PC-3 (cell line): ENCODE data around the gene KRT1. TPM values are rescaled to one million over a fixed set of nuclear protein-coding genes. Genes with fewer than 3 reads are reported as not detected.

Experiments
- ATAC-seq: fragments of 200-7000 bp; cut with Tn5 transposase; 2 replicates; pipeline ENCODE4 v1.9.1; 2020; ENCODE audit warnings: mild to moderate bottlenecking, moderate library complexity
- BruUV-seq: library from RNA; stranded (reverse); fragments of 400-500 nt; replicated peaks from 2 replicates; lab custom pipeline; 2021; lab: Mats Ljungman, UMichigan
- CTCF ChIA-PET: fragments of 300-600 bp; sonication (Branson Sonifier 250); formaldehyde crosslinking; loops from one replicate; lab custom pipeline; 2022; ENCODE audit warnings: antibody characterized with exemption; lab: Charles Lee
- POLR2A ChIA-PET: fragments of 300-600 bp; sonication (Branson Sonifier 250); formaldehyde crosslinking; loops from one replicate; lab custom pipeline; 2022; ENCODE audit warnings: antibody characterized with exemption; ENCODE audit not compliant: unreplicated experiment; lab: Charles Lee
- DNase-seq: peaks from one replicate; pipeline ENCODE4 v3.0.0-alpha.2; 2015
- H2AFZ ChIP-seq: fragments of 300-600 bp; sonication (generic); 2 replicates; pipeline ENCODE4 v1.6.0; 2016; ENCODE audit warnings: antibody characterized with exemption, low read length
- H3F3A ChIP-seq: fragments of 300-600 bp; sonication (generic); one replicate; pipeline ENCODE4 v1.6.0; 2017; ENCODE audit warnings: antibody characterized with exemption, low read length, control low read depth, mild to moderate bottlenecking; ENCODE audit not compliant: unreplicated experiment
- H3K27ac ChIP-seq: fragments of 300-600 bp; sonication (generic); 2 replicates; pipeline ENCODE4 v1.5.1; 2016; ENCODE audit warnings: mild to moderate bottlenecking, low read length
- H3K27me3 ChIP-seq: fragments of 300-600 bp; sonication (generic); 2 replicates; pipeline ENCODE4 v1.6.1; 2016; ENCODE audit warnings: low read length, mixed read lengths
- H3K36me3 ChIP-seq: fragments of 300-600 bp; sonication (generic); 2 replicates; pipeline ENCODE4 v1.6.1; 2016; ENCODE audit warnings: low read depth, mixed run types, low read length, mixed read lengths
- H3K4me1 ChIP-seq: fragments of 300-600 bp; sonication (generic); 2 replicates; pipeline ENCODE4 v1.5.1; 2016; ENCODE audit warnings: low read length; ENCODE audit not compliant: insufficient read depth
- H3K4me2 ChIP-seq: fragments of 300-600 bp; sonication (generic); 2 replicates; pipeline ENCODE4 v1.6.0; 2016; ENCODE audit warnings: low read length
- H3K4me3 ChIP-seq: fragments of 300-600 bp; sonication (generic); 2 replicates; pipeline ENCODE4 v1.5.1; 2016; ENCODE audit warnings: mild to moderate bottlenecking, low read length, mixed read lengths
- H3K79me2 ChIP-seq: fragments of 300-600 bp; sonication (generic); 2 replicates; pipeline ENCODE4 v1.6.1; 2017; ENCODE audit warnings: low read length, mixed read lengths
- H3K9ac ChIP-seq: fragments of 300-600 bp; sonication (generic); 2 replicates; pipeline ENCODE4 v1.6.0; 2016; ENCODE audit warnings: mild to moderate bottlenecking, low read length
- H3K9me2 ChIP-seq: fragments of 300-600 bp; sonication (generic); replicated peaks from 2 replicates; pipeline ENCODE4 v1.6.1; 2016; ENCODE audit warnings: mixed run types, low read length, mixed read lengths
- H3K9me3 ChIP-seq: fragments of 300-600 bp; sonication (generic); 2 replicates; pipeline ENCODE4 v1.6.1; 2016; ENCODE audit warnings: low read length, mixed read lengths
- H4K20me1 ChIP-seq: fragments of 300-600 bp; sonication (generic); 2 replicates; pipeline ENCODE4 v1.6.1; 2016; ENCODE audit warnings: low read length, mixed read lengths
- EZH2 ChIP-seq: fragments of 300-600 bp; sonication (generic); IDR thresholded peaks from one replicate; pipeline ENCODE4 v1.6.1; 2017; ENCODE audit warnings: antibody characterized with exemption, mild to moderate bottlenecking, low read length; ENCODE audit not compliant: unreplicated experiment
- EZH2phosphoT487 ChIP-seq: fragments of 300-600 bp; sonication (generic); IDR thresholded peaks from 2 replicates; pipeline ENCODE4 v1.6.1; 2018; ENCODE audit warnings: mild to moderate bottlenecking, antibody characterized with exemption, low read length, borderline replicate concordance
- intact Hi-C: fragments of 100-400 bp; cut with micrococcal nuclease; formaldehyde crosslinking; loops from 2 replicates; pipeline ENCODE4 v1.9.0; 2023
- total RNA-seq: library from RNA; depleted of rRNA; stranded (reverse); fragments of >200 nt; gene quantifications from 2 replicates; pipeline ENCODE4 v1.2.3, GENCODE V29; 2014
- TF ChIP-seq, protein P1 (sequence below): fragments of 300-600 bp; sonication (generic); conservative IDR thresholded peaks from 2 replicates; pipeline ENCODE4 v1.5.1; 2017; ENCODE audit warnings: antibody characterized with exemption, low read depth, mild to moderate bottlenecking, low read length

The KRT1 gene
- total RNA-seq, 1 experiment from 2014 or later: not detected

DNA sequence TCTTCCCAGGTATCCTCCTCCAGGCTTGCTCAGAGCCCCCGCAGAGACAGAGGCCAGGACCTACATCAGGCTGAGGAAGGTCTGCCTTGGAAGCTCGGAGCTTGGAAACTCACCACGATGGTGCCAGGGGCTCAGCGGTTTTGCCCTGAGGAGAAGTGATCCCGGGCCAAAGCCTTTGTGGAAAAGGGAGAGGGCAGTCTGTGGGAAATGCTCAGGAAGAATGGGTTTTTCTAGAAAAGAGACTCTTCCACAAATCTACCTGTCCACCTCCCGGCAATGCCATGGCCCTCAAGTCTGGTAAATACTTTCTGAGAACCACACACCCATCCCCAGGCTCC lies 36.2 kb downstream of the KRT1 start:
- POLR2A ChIA-PET: no interaction called here
- no peak overlapping the region for H3K9ac ChIP-seq
- ATAC-seq: no peak
- no peaks in the 10 kb centered on the region for H3K9me3 ChIP-seq
- no peak overlapping the region for H3K4me3 ChIP-seq
- H3K36me3 ChIP-seq: no peaks in the 10 kb centered on the region
- H3K4me2 ChIP-seq: no peak overlapping the region
- H3K9me2 ChIP-seq: no peaks in the 10 kb centered on the region
- no peak overlapping the region for H2AFZ ChIP-seq
- H3K79me2 ChIP-seq: no peaks in the 10 kb centered on the region
- no TSS peak for BruUV-seq
- TF ChIP-seq EZH2 (no peak), EZH2phosphoT487 (no peak)
- TF ChIP-seq, protein P1, sequence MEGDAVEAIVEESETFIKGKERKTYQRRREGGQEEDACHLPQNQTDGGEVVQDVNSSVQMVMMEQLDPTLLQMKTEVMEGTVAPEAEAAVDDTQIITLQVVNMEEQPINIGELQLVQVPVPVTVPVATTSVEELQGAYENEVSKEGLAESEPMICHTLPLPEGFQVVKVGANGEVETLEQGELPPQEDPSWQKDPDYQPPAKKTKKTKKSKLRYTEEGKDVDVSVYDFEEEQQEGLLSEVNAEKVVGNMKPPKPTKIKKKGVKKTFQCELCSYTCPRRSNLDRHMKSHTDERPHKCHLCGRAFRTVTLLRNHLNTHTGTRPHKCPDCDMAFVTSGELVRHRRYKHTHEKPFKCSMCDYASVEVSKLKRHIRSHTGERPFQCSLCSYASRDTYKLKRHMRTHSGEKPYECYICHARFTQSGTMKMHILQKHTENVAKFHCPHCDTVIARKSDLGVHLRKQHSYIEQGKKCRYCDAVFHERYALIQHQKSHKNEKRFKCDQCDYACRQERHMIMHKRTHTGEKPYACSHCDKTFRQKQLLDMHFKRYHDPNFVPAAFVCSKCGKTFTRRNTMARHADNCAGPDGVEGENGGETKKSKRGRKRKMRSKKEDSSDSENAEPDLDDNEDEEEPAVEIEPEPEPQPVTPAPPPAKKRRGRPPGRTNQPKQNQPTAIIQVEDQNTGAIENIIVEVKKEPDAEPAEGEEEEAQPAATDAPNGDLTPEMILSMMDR: no peak
- no peaks in the 10 kb centered on the region for H3K4me1 ChIP-seq
- H3F3A ChIP-seq: no peaks in the 10 kb centered on the region
- H3K27ac ChIP-seq: no peak overlapping the region
- intact Hi-C loops: no loop called here
- CTCF ChIA-PET: no interaction called here
- no peaks in the 10 kb centered on the region for H4K20me1 ChIP-seq
- peaks cover 51% of the 10 kb centered on the region for H3K27me3 ChIP-seq
- no peak for DNase-seq

GRCh38 chr12:52643233-52644077 lies 36.8 kb downstream of the KRT1 start:
- DNase-seq (no peak), ATAC-seq (no peak)
- Histone ChIP-seq H4K20me1 (no peaks in the 10 kb centered on the region), H3K9me3 (no peaks in the 10 kb centered on the region), H3K9me2 (no peaks in the 10 kb centered on the region), H3K4me3 (no peak overlapping the region), H3K4me1 (no peaks in the 10 kb centered on the region), H3K4me2 (no peak overlapping the region), H3K27ac (no peak overlapping the region), H3F3A (no peaks in the 10 kb centered on the region), H3K36me3 (no peaks in the 10 kb centered on the region), H3K27me3 (peaks cover 57% of the 10 kb centered on the region), H2AFZ (no peak overlapping the region), H3K9ac (no peak overlapping the region), H3K79me2 (no peaks in the 10 kb centered on the region)
- intact Hi-C loops: no loop called here
- no TSS peak for BruUV-seq
- TF ChIP-seq, protein P1: no peak
- TF ChIP-seq EZH2 (no peak), EZH2phosphoT487 (no peak)
- CTCF ChIA-PET: no interaction called here
- POLR2A ChIA-PET: no interaction called here

- BruUV-seq: no TSS peak
- Histone ChIP-seq H3K4me3 (no peak overlapping the region), H3F3A (no peaks in the 10 kb centered on the region), H3K79me2 (no peaks in the 10 kb centered on the region), H3K4me1 (no peaks in the 10 kb centered on the region), H3K36me3 (no peaks in the 10 kb centered on the region), H3K27me3 (peaks cover 58% of the 10 kb centered on the region), H2AFZ (no peak overlapping the region), H3K27ac (no peak overlapping the region), H3K4me2 (no peak overlapping the region), H3K9ac (no peak overlapping the region), H4K20me1 (no peaks in the 10 kb centered on the region), H3K9me3 (no peaks in the 10 kb centered on the region), H3K9me2 (no peaks in the 10 kb centered on the region)
- intact Hi-C loops: no loop called here
- TF ChIP-seq EZH2 (no peak), EZH2phosphoT487 (no peak)
- TF ChIP-seq, protein P1: no peak
- ATAC-seq (no peak), DNase-seq (no peak)
- POLR2A ChIA-PET: no interaction called here
- CTCF ChIA-PET: no interaction called here
These were observed 38.7 kb downstream of the KRT1 start for GRCh38 chr12:52641468-52641867.
